ENCODE data around the gene TMEM132D. TPM values are rescaled to one million over a fixed set of nuclear protein-coding genes. Genes with fewer than 3 reads are reported as not detected.

TMEM132D gene
- total and polyA plus RNA-seq, 4 donors: 0.01 to 0.14 (median 0.08) TPM

DNA sequence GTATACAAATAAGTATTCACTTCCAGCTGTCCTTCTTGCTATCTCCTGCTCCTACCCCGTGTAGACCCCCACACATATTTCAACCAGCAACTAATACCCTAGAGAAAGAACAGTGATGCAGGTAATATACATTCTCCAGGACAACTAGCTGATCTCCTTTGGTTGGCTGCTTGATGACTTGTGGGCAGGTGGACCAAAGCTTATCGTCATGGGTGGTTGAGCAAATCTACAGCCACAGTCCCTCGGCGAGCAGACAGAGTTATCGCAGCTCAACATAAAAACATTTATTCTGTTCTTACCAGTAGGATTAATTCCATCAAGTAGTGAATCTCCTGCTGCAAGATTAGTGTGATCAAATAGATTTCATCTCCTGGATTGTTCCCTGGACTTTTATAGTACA lies 314.3 kb downstream of the TMEM132D start (continued):
- TF ChIP-seq REST (IDR thresholded peaks at IDR 0.05): no peak

GRCh38 chr12:129588142-129588541 lies 315.7 kb downstream of the TMEM132D start:
- no peak for DNase-seq (ENCODE audit: low spot score)
- TF ChIP-seq RAD21 (IDR thresholded peaks at IDR 0.05): no peak
- TF ChIP-seq, protein P1, sequence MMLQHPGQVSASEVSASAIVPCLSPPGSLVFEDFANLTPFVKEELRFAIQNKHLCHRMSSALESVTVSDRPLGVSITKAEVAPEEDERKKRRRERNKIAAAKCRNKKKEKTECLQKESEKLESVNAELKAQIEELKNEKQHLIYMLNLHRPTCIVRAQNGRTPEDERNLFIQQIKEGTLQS (IDR thresholded peaks at IDR 0.05): no peak
- H3K4me3 ChIP-seq (ENCODE audit: low read depth in 1 of 3, low read length in 3 of 3): no peak overlapping the region
- no peaks in the 10 kb centered on the region for H3K9me3 ChIP-seq (ENCODE audit: control insufficient read depth in 4 of 4, low read length in 3 of 4)
- H3K9ac ChIP-seq (ENCODE audit: low read depth in 1 of 2, low read length in 2 of 2): no peak overlapping the region
- no peaks in the 10 kb centered on the region for H3K27me3 ChIP-seq (ENCODE audit: control insufficient read depth in 4 of 4, insufficient read depth in 4 of 4, low read length in 3 of 4)
- 85% methylated on average over 4 of the region's 4 CpGs for WGBS
- no peaks in the 10 kb centered on the region for H3K4me1 ChIP-seq (ENCODE audit: control insufficient read depth in 4 of 4, insufficient read depth in 4 of 4, low read length in 3 of 4)
- H3K36me3 ChIP-seq (ENCODE audit: control insufficient read depth in 4 of 4, insufficient read depth in 3 of 4, low read depth in 1 of 4, low read length in 3 of 4): no peaks in the 10 kb centered on the region
- no peak overlapping the region for H3K27ac ChIP-seq (ENCODE audit: low read depth in 1 of 2, low read length in 2 of 2)

- TF ChIP-seq REST (IDR thresholded peaks at IDR 0.05): no peak
- TF ChIP-seq, protein P1 (IDR thresholded peaks at IDR 0.05): no peak
- TF ChIP-seq RAD21 (IDR thresholded peaks at IDR 0.05): no peak
- no peak for TF ChIP-seq SP1 (IDR thresholded peaks at IDR 0.05)
- TF ChIP-seq, protein P2, sequence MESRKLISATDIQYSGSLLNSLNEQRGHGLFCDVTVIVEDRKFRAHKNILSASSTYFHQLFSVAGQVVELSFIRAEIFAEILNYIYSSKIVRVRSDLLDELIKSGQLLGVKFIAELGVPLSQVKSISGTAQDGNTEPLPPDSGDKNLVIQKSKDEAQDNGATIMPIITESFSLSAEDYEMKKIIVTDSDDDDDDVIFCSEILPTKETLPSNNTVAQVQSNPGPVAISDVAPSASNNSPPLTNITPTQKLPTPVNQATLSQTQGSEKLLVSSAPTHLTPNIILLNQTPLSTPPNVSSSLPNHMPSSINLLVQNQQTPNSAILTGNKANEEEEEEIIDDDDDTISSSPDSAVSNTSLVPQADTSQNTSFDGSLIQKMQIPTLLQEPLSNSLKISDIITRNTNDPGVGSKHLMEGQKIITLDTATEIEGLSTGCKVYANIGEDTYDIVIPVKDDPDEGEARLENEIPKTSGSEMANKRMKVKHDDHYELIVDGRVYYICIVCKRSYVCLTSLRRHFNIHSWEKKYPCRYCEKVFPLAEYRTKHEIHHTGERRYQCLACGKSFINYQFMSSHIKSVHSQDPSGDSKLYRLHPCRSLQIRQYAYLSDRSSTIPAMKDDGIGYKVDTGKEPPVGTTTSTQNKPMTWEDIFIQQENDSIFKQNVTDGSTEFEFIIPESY (IDR thresholded peaks at IDR 0.05): no peak
- TF ChIP-seq HNF4G (IDR thresholded peaks at IDR 0.05): no peak
- no peak for TF ChIP-seq RXRA (IDR thresholded peaks at IDR 0.05)
- TF ChIP-seq FOXA2 (IDR thresholded peaks at IDR 0.05): no peak
- TF ChIP-seq, protein P3, sequence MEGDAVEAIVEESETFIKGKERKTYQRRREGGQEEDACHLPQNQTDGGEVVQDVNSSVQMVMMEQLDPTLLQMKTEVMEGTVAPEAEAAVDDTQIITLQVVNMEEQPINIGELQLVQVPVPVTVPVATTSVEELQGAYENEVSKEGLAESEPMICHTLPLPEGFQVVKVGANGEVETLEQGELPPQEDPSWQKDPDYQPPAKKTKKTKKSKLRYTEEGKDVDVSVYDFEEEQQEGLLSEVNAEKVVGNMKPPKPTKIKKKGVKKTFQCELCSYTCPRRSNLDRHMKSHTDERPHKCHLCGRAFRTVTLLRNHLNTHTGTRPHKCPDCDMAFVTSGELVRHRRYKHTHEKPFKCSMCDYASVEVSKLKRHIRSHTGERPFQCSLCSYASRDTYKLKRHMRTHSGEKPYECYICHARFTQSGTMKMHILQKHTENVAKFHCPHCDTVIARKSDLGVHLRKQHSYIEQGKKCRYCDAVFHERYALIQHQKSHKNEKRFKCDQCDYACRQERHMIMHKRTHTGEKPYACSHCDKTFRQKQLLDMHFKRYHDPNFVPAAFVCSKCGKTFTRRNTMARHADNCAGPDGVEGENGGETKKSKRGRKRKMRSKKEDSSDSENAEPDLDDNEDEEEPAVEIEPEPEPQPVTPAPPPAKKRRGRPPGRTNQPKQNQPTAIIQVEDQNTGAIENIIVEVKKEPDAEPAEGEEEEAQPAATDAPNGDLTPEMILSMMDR (IDR thresholded peaks at IDR 0.05; ENCODE audit: low read depth, low read length, missing input control): no peak
- Histone ChIP-seq H3K27me3 (ENCODE audit: control insufficient read depth in 4 of 4, insufficient read depth in 4 of 4, low read length in 3 of 4) (no peaks in the 10 kb centered on the region), H3K27ac (ENCODE audit: low read depth in 1 of 2, low read length in 2 of 2) (no peak overlapping the region), H3K9ac (ENCODE audit: low read depth in 1 of 2, low read length in 2 of 2) (no peak overlapping the region), H3K4me3 (ENCODE audit: low read depth in 1 of 3, low read length in 3 of 3) (no peak overlapping the region), H3K9me3 (ENCODE audit: control insufficient read depth in 4 of 4, low read length in 3 of 4) (no peaks in the 10 kb centered on the region), H3K4me1 (ENCODE audit: control insufficient read depth in 4 of 4, insufficient read depth in 4 of 4, low read length in 3 of 4) (no peaks in the 10 kb centered on the region), H3K36me3 (ENCODE audit: control insufficient read depth in 4 of 4, insufficient read depth in 3 of 4, low read depth in 1 of 4, low read length in 3 of 4) (no peaks in the 10 kb centered on the region)
- WGBS: 90% methylated on average over 9 of the region's 9 CpGs
- DNase-seq (ENCODE audit: low spot score): no peak
Observed at GRCh38 chr12:129585296-129585695, 318.5 kb downstream of the TMEM132D start.

Measured in liver (tissue), 9 donors.